H1 (cell line): ENCODE results near the gene ZMIZ1. TPM values are rescaled to one million over a fixed set of nuclear protein-coding genes. Genes with fewer than 3 reads are reported as not detected.

Source experiments
- CTCF ChIA-PET: fragments of 300-600 bp; sonication (Branson Sonifier 250); formaldehyde crosslinking; loops from one replicate; lab custom pipeline; 2021; ENCODE audit not compliant: partially characterized antibody; lab: Charles Lee
- POLR2A ChIA-PET: fragments of 300-600 bp; sonication (Branson Sonifier 250); formaldehyde crosslinking; loops from one replicate; lab custom pipeline; 2021; ENCODE audit warnings: inconsistent platforms; ENCODE audit not compliant: partially characterized antibody; lab: Charles Lee
- DNase-seq, 2 experiments: peaks; one replicate each; pipeline versions ENCODE4 v3.0.0 to v3.0.0-alpha.2; 2010 to 2022; ENCODE audit warnings: low spot score in 2 of 2, low read depth in 1 of 2, mixed read lengths in 1 of 2
- FAIRE-seq: peaks from 2 replicates; lab custom pipeline; 2011; peaks lifted over from hg19 to GRCh38; lab: Jason Lieb, UNC
- H2AFZ ChIP-seq: 2 replicates; pipeline ENCODE4 v1.8.1; 2012; ENCODE audit warnings: low read length, inconsistent platforms
- H2AK5ac ChIP-seq: 2 replicates; pipeline ENCODE4 v1.6.1; 2013; ENCODE audit warnings: low read depth, low read length
- H2BK120ac ChIP-seq: replicated peaks from 2 replicates; pipeline ENCODE3; 2013; ENCODE audit warnings: low read depth, low read length, inconsistent platforms
- H2BK12ac ChIP-seq: 2 replicates; pipeline ENCODE4 v1.6.1; 2013; ENCODE audit warnings: low read depth, low read length
- H2BK15ac ChIP-seq: 2 replicates; pipeline ENCODE4 v1.6.1; 2013; ENCODE audit warnings: low read length
- H2BK20ac ChIP-seq: 2 replicates; pipeline ENCODE4 v1.6.1; 2013; ENCODE audit warnings: low read length
- H2BK5ac ChIP-seq: 2 replicates; pipeline ENCODE4 v1.6.1; 2013; ENCODE audit warnings: low read depth, low read length
- H3K14ac ChIP-seq: 2 replicates; pipeline ENCODE4 v1.6.1; 2013; ENCODE audit warnings: inconsistent platforms; ENCODE audit not compliant: insufficient read length
- H3K18ac ChIP-seq: 2 replicates; pipeline ENCODE4 v1.6.1; 2013; ENCODE audit warnings: low read length; ENCODE audit errors: extremely low read depth
- H3K23ac ChIP-seq: 2 replicates; pipeline ENCODE4 v1.6.1; 2013; ENCODE audit warnings: inconsistent platforms; ENCODE audit not compliant: insufficient read length
- H3K23me2 ChIP-seq: 2 replicates; pipeline ENCODE4 v1.6.1; 2013; ENCODE audit warnings: low read depth, low read length
- H3K27ac ChIP-seq: 2 replicates; pipeline ENCODE4 v1.6.1; 2011; ENCODE audit warnings: low read depth, low read length, inconsistent platforms
- H3K27me3 ChIP-seq, 4 experiments: replicated peaks in 1 of 4; 1 replicate in 1 of 4; 2 replicates in 3 of 4; pipeline versions ENCODE4 v1.6.1 to v1.8.1; 2011 to 2013; ENCODE audit warnings: low read length in 3 of 4, mild to moderate bottlenecking in 3 of 4, inconsistent platforms in 2 of 4, mixed read lengths in 2 of 4, moderate library complexity in 1 of 4; ENCODE audit not compliant: control insufficient read depth in 3 of 4, insufficient read depth in 3 of 4; ENCODE audit errors: extremely low read depth in 1 of 4
- H3K36me3 ChIP-seq, 4 experiments: 2 replicates each; pipeline versions ENCODE4 v1.6.1 to v1.8.1; 2011 to 2013; ENCODE audit warnings: mild to moderate bottlenecking in 4 of 4, low read length in 3 of 4, moderate library complexity in 2 of 4, control low read depth in 1 of 4, inconsistent platforms in 1 of 4; ENCODE audit not compliant: insufficient read depth in 4 of 4, control insufficient read depth in 2 of 4
- H3K4ac ChIP-seq: replicated peaks from 2 replicates; pipeline ENCODE3; 2013; ENCODE audit warnings: low read length, low read depth, mixed read lengths, inconsistent platforms; ENCODE audit not compliant: insufficient read length
- H3K4me1 ChIP-seq, 4 experiments: replicated peaks in 1 of 4; 1 replicate in 1 of 4; 2 replicates in 3 of 4; pipeline versions ENCODE4 v1.6.1 to v1.8.1; 2011 to 2013; ENCODE audit warnings: low read length in 3 of 4, inconsistent platforms in 2 of 4, mixed read lengths in 1 of 4; ENCODE audit not compliant: insufficient read depth in 4 of 4, control insufficient read depth in 3 of 4
- H3K4me2 ChIP-seq, 2 experiments: 2 replicates each; pipeline versions ENCODE4 v1.6.1 to v1.8.1; 2011 to 2013; ENCODE audit warnings: low read depth in 2 of 2, low read length in 2 of 2, control low read depth in 1 of 2, inconsistent platforms in 1 of 2, mild to moderate bottlenecking in 1 of 2; ENCODE audit not compliant: insufficient read depth in 1 of 2
- H3K4me3 ChIP-seq, 4 experiments: fragments of 200-600, 300-600 bp in 1 of 4; sonication (generic), shearing (Covaris generic), sonication (Bioruptor Twin) in 1 of 4; 2 replicates each; pipeline versions ENCODE4 v1.5.1 to v1.8.1; 2011 to 2016; ENCODE audit warnings: low read length in 4 of 4, low read depth in 3 of 4, control low read depth in 2 of 4, inconsistent platforms in 2 of 4, mild to moderate bottlenecking in 2 of 4, mixed read lengths in 1 of 4, moderate library complexity in 1 of 4; ENCODE audit not compliant: insufficient read depth in 2 of 4; ENCODE audit errors: extremely low read depth in 1 of 4
- H3K56ac ChIP-seq: replicated peaks from 2 replicates; pipeline ENCODE3; 2013; ENCODE audit warnings: low read depth, mild to moderate bottlenecking, mixed read lengths, low read length, inconsistent platforms; ENCODE audit not compliant: insufficient read length
- H3K79me1 ChIP-seq: 2 replicates; pipeline ENCODE4 v1.6.1; 2013; ENCODE audit warnings: low read depth, low read length, control low read depth
- H3K79me2 ChIP-seq, 2 experiments: 2 replicates each; pipeline versions ENCODE4 v1.6.1 to v1.8.1; 2012 to 2013; ENCODE audit warnings: low read length in 2 of 2, mild to moderate bottlenecking in 2 of 2, inconsistent platforms in 1 of 2; ENCODE audit not compliant: insufficient read depth in 2 of 2, control insufficient read depth in 1 of 2
- H3K9ac ChIP-seq, 4 experiments: replicated peaks in 1 of 4; 1 replicate in 1 of 4; 2 replicates in 3 of 4; pipeline versions ENCODE4 v1.6.1 to v1.8.1; 2011 to 2013; ENCODE audit warnings: low read depth in 3 of 4, low read length in 3 of 4, control low read depth in 2 of 4, mild to moderate bottlenecking in 2 of 4, moderate library complexity in 2 of 4, inconsistent platforms in 1 of 4; ENCODE audit errors: extremely low read depth in 1 of 4
- H3K9me3 ChIP-seq, 2 experiments: 2 replicates each; pipeline versions ENCODE4 v1.6.1 to v1.8.1; 2012 to 2013; ENCODE audit warnings: mild to moderate bottlenecking in 2 of 2, moderate library complexity in 2 of 2, control low read depth in 1 of 2, inconsistent platforms in 1 of 2, low read depth in 1 of 2, low read length in 1 of 2, mixed read lengths in 1 of 2; ENCODE audit not compliant: insufficient read depth in 2 of 2
- H4K20me1 ChIP-seq, 2 experiments: replicated peaks in 1 of 2; 2 replicates each; pipeline versions ENCODE3 to v1.8.1; 2011 to 2013; ENCODE audit warnings: inconsistent platforms in 2 of 2, low read length in 2 of 2, mild to moderate bottlenecking in 1 of 2; ENCODE audit not compliant: insufficient read depth in 2 of 2, control insufficient read depth in 1 of 2
- H4K5ac ChIP-seq: 2 replicates; pipeline ENCODE4 v1.6.1; 2013; ENCODE audit warnings: low read length, low read depth, mixed read lengths, inconsistent platforms; ENCODE audit not compliant: insufficient read length
- H4K8ac ChIP-seq: 2 replicates; pipeline ENCODE4 v1.8.0; 2013; ENCODE audit warnings: mild to moderate bottlenecking, moderate library complexity, low read length, inconsistent platforms; ENCODE audit not compliant: insufficient read depth; ENCODE audit errors: extremely low read depth
- H4K91ac ChIP-seq: replicated peaks from 2 replicates; pipeline ENCODE3; 2013; ENCODE audit warnings: low read length, mixed read lengths, inconsistent platforms; ENCODE audit not compliant: insufficient read length
- CHD1 ChIP-seq: IDR thresholded peaks from 2 replicates; pipeline ENCODE4 v1.6.1; 2012; ENCODE audit warnings: low read depth, low read length, improper control_type of control experiment
- GABPA ChIP-seq: IDR thresholded peaks from 2 replicates; pipeline ENCODE4 v1.6.1; 2011; ENCODE audit warnings: mild to moderate bottlenecking, low read length, moderate library complexity, borderline replicate concordance; ENCODE audit not compliant: insufficient read depth
- KDM4A ChIP-seq: IDR thresholded peaks from one replicate; pipeline ENCODE4 v1.7.1; 2012; ENCODE audit warnings: low read depth, mild to moderate bottlenecking, moderate library complexity, low read length, inconsistent platforms; ENCODE audit not compliant: severe bottlenecking
- NRF1 ChIP-seq: IDR thresholded peaks from 2 replicates; pipeline ENCODE4 v1.6.1; 2011; ENCODE audit warnings: mild to moderate bottlenecking, low read depth, low read length, improper control_type of control experiment
- PHF8 ChIP-seq: fragments of 200-600 bp; sonication (generic); conservative IDR thresholded peaks from 2 replicates; pipeline ENCODE4 v1.7.1; 2012; ENCODE audit warnings: low read depth, mild to moderate bottlenecking, inconsistent platforms, low read length, moderate library complexity
- SIN3A ChIP-seq, 2 experiments: IDR thresholded peaks in 1 of 2; conservative IDR thresholded peaks in 1 of 2; 2 replicates each; pipeline ENCODE4 v1.6.1; 2011 to 2012; ENCODE audit warnings: low read length in 2 of 2, improper control_type of control experiment in 1 of 2, low read depth in 1 of 2, mild to moderate bottlenecking in 1 of 2
- SUZ12 ChIP-seq: fragments of 200-600 bp; sonication (generic); IDR thresholded peaks from 2 replicates; pipeline ENCODE4 v1.6.1; 2012; ENCODE audit warnings: mild to moderate bottlenecking, inconsistent platforms, low read length, moderate library complexity, mixed read lengths
- USF2 ChIP-seq: IDR thresholded peaks from 2 replicates; pipeline ENCODE4 v1.6.1; 2011; ENCODE audit warnings: low read length, improper control_type of control experiment
- WGBS, 2 experiments: shearing (Covaris generic) in 1 of 2; methylation state at CpG; one replicate each; pipeline versions ENCODE4 v1.1.6 to v1.1.7; 2013 to 2015; ENCODE audit warnings: low lambda C conversion rate in 2 of 2, mixed read lengths in 2 of 2, inconsistent platforms in 1 of 2, low coverage in 1 of 2, missing lambda C conversion rate in 1 of 2; ENCODE audit not compliant: insufficient replicate concordance in 2 of 2, insufficient coverage in 1 of 2, insufficient read length in 1 of 2; ENCODE audit errors: extremely low coverage in 1 of 2, missing lambda C conversion rate in 1 of 2; 5-methylcytosine and 5-hydroxymethylcytosine counted together
- polyA plus RNA-seq, 7 experiments: library from polyadenylated mRNA; depleted of rRNA in 3 of 7; stranded (reverse) in 5 of 7; unstranded in 2 of 7; fragments of >200 nt in 5 of 7; fragments of 200-250 nt in 2 of 7; gene quantifications; 1 replicate in 5 of 7; 2 replicates in 1 of 7; 4 replicates in 1 of 7; pipeline versions ENCODE4 v1.2.1 to v1.2.3, GENCODE V29; 2011 to 2013; ENCODE audit warnings: missing spikeins in 2 of 7, mixed read lengths in 2 of 7
- total RNA-seq: library from RNA; stranded (reverse); fragmentation: NEBNext Ultra II Directional; extraction: Animal tissue kit (Norgen Biotek cat#: 25700); gene quantifications from 2 replicates; pipeline ENCODE4 v1.2.1, GENCODE V29; 2021

The ZMIZ1 gene
- total and polyA plus RNA-seq, 2 of the 8 experiments (the other 6 are each of a cell fraction or from before 2014, with no cell fraction given), result 8.1 to 28.0 TPM

GRCh38 chr10:79158004-79158340, 89.2 kb downstream of the ZMIZ1 start:
- Histone ChIP-seq H4K5ac (peak overlapping the region; percentile 42), H3K27me3 (no peaks in the 10 kb centered on the region; a peak in 1 of 7 replicates), H4K20me1 (peaks cover 0 to 5% of the 10 kb centered on the region in 2 experiments), H2BK15ac (peak overlapping the region; percentile 95; the same call in 1 of the 2 replicates), H3K4me1 (peaks cover 21 to 42% (median 33%) of the 10 kb centered on the region in 4 experiments), H3K4me3 (no peak overlapping the region; a peak in 3 of 8 replicates), H4K91ac (peak overlapping the region; percentile 98), H3K9ac (peak overlapping the region in 3 of 4 experiments; percentile 38 to 70 (median 43); a peak in 6 of 7 replicates), H3K4me2 (peak overlapping the region; percentile 51 to 62), H3K9me3 (no peaks in the 10 kb centered on the region), H2BK5ac (peak overlapping the region; percentile 97), H3K14ac (no peak overlapping the region), H3K4ac (peak overlapping the region; percentile 40), H2BK12ac (peak overlapping the region; percentile 100), H3K18ac (peak overlapping the region; percentile 99), H3K23me2 (no peaks in the 10 kb centered on the region), H2AK5ac (peak overlapping the region; percentile 99), H4K8ac (peak overlapping the region; percentile 95), H2BK20ac (peak overlapping the region; percentile 53), H2AFZ (no peak overlapping the region), H3K23ac (no peak overlapping the region), H3K27ac (peak overlapping the region; percentile 92), H3K79me1 (peaks cover 12% of the 10 kb centered on the region), H3K56ac (no peak overlapping the region), H2BK120ac (peak overlapping the region; percentile 63), H3K79me2 (peaks cover 0 to 35% of the 10 kb centered on the region in 2 experiments; a peak in 1 of 4 replicates), H3K36me3 (no peaks in the 10 kb centered on the region)
- FAIRE-seq (no peak), DNase-seq (no peak)
- CTCF ChIA-PET, result interaction anchor here (0.7 to 32.0 kb wide), 15 partner anchors 11 to 334 kb away, joined by 3 to 396 read pairs (median 6); no protein-coding TSS in a partner anchor
- WGBS, 2 experiments, result 72% methylated on average over 5 of the region's 5 CpGs; no CpG with 5 or more reads in 1 of the 2 experiments
- POLR2A ChIA-PET, result interaction anchor here (0.6 to 3.0 kb wide), 12 partner anchors 9 to 190 kb away, joined by 3 to 13 read pairs (median 4); no protein-coding TSS in a partner anchor
- TF ChIP-seq NRF1 (no peak), SIN3A (conservative IDR thresholded peaks at IDR 0.05 in 1 of 2, IDR thresholded peaks at IDR 0.05 in 1 of 2; ENCODE audit: low read depth in 1 of 2, low read length in 2 of 2) (no peak), USF2 (no peak), SUZ12 (no peak), PHF8 (no peak), GABPA (no peak), CHD1 (no peak), KDM4A (no peak)
